GM12878 (cell line): Measurements from ENCODE around the gene ARL14. TPM values are rescaled to one million over a fixed set of nuclear protein-coding genes. Genes with fewer than 3 reads are reported as not detected.

ENCODE experiments used
- ATAC-seq: fragments of 200-7000 bp; cut with Tn5 transposase; 3 replicates; pipeline ENCODE4 v1.9.1; 2020; ENCODE audit warnings: mild to moderate bottlenecking, moderate library complexity
- BruUV-seq: library from RNA; stranded (reverse); fragments of 400-500 nt; replicated peaks from 2 replicates; lab custom pipeline; 2021; lab: Mats Ljungman, UMichigan
- CTCF ChIA-PET: fragments of 300-600 bp; sonication (Branson Sonifier 250); formaldehyde crosslinking; extraction: SDS; loops from one replicate; lab custom pipeline; 2021; ENCODE audit warnings: inconsistent platforms; lab: Yijun Ruan, JAX
- POLR2A ChIA-PET: fragments of 350-600 bp; formaldehyde crosslinking; extraction: SDS; loops from one replicate; lab custom pipeline; 2021; ENCODE audit warnings: inconsistent platforms; lab: Charles Lee
- RAD21 ChIA-PET: fragments of 300-600 bp; sonication (Branson Sonifier 250); formaldehyde crosslinking; loops from one replicate; lab custom pipeline; 2023; ENCODE audit warnings: antibody characterized with exemption; ENCODE audit not compliant: unreplicated experiment; lab: Charles Lee
- SMC1A ChIA-PET: fragments of 300-600 bp; sonication (Branson Sonifier 250); formaldehyde crosslinking; loops from one replicate; lab custom pipeline; 2023; ENCODE audit not compliant: unreplicated experiment, uncharacterized antibody; lab: Charles Lee
- DNase-seq: peaks from one replicate; pipeline ENCODE4 v3.0.0-alpha.2; 2011; ENCODE audit warnings: low read depth, low spot score
- FAIRE-seq: peaks from 3 replicates; lab custom pipeline; 2011; peaks lifted over from hg19 to GRCh38; lab: Jason Lieb, UNC
- H2AFZ ChIP-seq: 2 replicates; pipeline ENCODE4 v1.6.0; 2011; ENCODE audit warnings: low read depth, low read length, control low read depth; ENCODE audit not compliant: control insufficient read depth
- H3K27ac ChIP-seq: 2 replicates; pipeline ENCODE4 v1.5.1; 2011; ENCODE audit warnings: control low read depth; ENCODE audit not compliant: control insufficient read depth, insufficient read depth
- H3K27me3 ChIP-seq, 2 experiments: replicated peaks in 1 of 2; 2 replicates each; pipeline versions ENCODE4 v1.6.0 to v1.6.1; 2011; ENCODE audit warnings: low read length in 1 of 2; ENCODE audit not compliant: control insufficient read depth in 2 of 2, insufficient read depth in 2 of 2
- H3K36me3 ChIP-seq, 2 experiments: 2 replicates each; pipeline ENCODE4 v1.5.1; 2011; ENCODE audit warnings: low read length in 1 of 2; ENCODE audit not compliant: control insufficient read depth in 2 of 2, insufficient read depth in 2 of 2
- H3K4me1 ChIP-seq: 2 replicates; pipeline ENCODE4 v1.6.1; 2011; ENCODE audit warnings: mild to moderate bottlenecking, low read length, moderate library complexity, mixed read lengths; ENCODE audit not compliant: control insufficient read depth, insufficient read depth
- H3K4me2 ChIP-seq: 2 replicates; pipeline ENCODE4 v1.6.0; 2011; ENCODE audit warnings: control low read depth; ENCODE audit not compliant: control insufficient read depth, insufficient read depth
- H3K4me3 ChIP-seq: fragments of 200-600 bp; sonication (generic); 2 replicates; pipeline ENCODE4 v1.5.1; 2016
- H3K79me2 ChIP-seq: 2 replicates; pipeline ENCODE4 v1.6.0; 2011; ENCODE audit warnings: low read length; ENCODE audit not compliant: control insufficient read depth, insufficient read depth
- H3K9ac ChIP-seq: 2 replicates; pipeline ENCODE4 v1.8.0; 2011; ENCODE audit warnings: low read length, control low read depth, mixed read lengths; ENCODE audit not compliant: control insufficient read depth, insufficient read depth
- H3K9me3 ChIP-seq: replicated peaks from 3 replicates; pipeline ENCODE4 v1.5.1; 2011; ENCODE audit warnings: mild to moderate bottlenecking, low read length; ENCODE audit not compliant: control insufficient read depth, insufficient read depth
- H4K20me1 ChIP-seq: 2 replicates; pipeline ENCODE4 v1.6.0; 2011; ENCODE audit not compliant: control insufficient read depth, insufficient read depth
- CBX5 ChIP-seq: sonication (generic); IDR thresholded peaks from 2 replicates; pipeline ENCODE4 v1.6.1; 2016; ENCODE audit warnings: low read depth, moderate library complexity, mild to moderate bottlenecking, inconsistent platforms
- EED ChIP-seq: sonication (generic); IDR thresholded peaks from 2 replicates; pipeline ENCODE4 v1.6.1; 2016; ENCODE audit warnings: antibody characterized with exemption, low read depth
- KAT2A ChIP-seq: conservative IDR thresholded peaks from 2 replicates; pipeline ENCODE4 v1.6.1; 2011; ENCODE audit warnings: low read depth, low read length; ENCODE audit not compliant: control insufficient read depth
- NFXL1 ChIP-seq: fragments of 450-650 bp; IDR thresholded peaks from 2 replicates; pipeline ENCODE4 v1.6.1; 2017; ENCODE audit warnings: antibody characterized with exemption, mild to moderate bottlenecking, borderline replicate concordance
- PAX8 ChIP-seq: fragments of 450-650 bp; IDR thresholded peaks from 2 replicates; pipeline ENCODE4 v1.6.1; 2017; ENCODE audit warnings: mild to moderate bottlenecking, moderate library complexity
- POLR2A ChIP-seq: IDR thresholded peaks from 2 replicates; pipeline ENCODE4 v1.6.1; 2011; ENCODE audit warnings: low read depth, mild to moderate bottlenecking, low read length
- ZNF207 ChIP-seq: fragments of 450-650 bp; IDR thresholded peaks from 2 replicates; pipeline ENCODE4 v1.6.1; 2014; ENCODE audit warnings: antibody characterized with exemption, mild to moderate bottlenecking, borderline replicate concordance
- in situ Hi-C: fragments of 300-500 bp; cut with MboI; formaldehyde crosslinking; loops from 9 replicates; pipeline ENCODE4 v1.14.3; 2018; ENCODE audit warnings: mixed read lengths
- intact Hi-C: fragments of 100-400 bp; cut with micrococcal nuclease; formaldehyde crosslinking; loops from one replicate; pipeline ENCODE4 v1.14.2; 2022; ENCODE audit not compliant: unreplicated experiment
- polyA plus RNA-seq, 11 experiments: library from polyadenylated mRNA; depleted of rRNA in 4 of 11; unstranded in 6 of 11; stranded (reverse) in 5 of 11; fragments of >200 nt; fragmentation: Nextera tagmentation in 4 of 11; fragmentation: Illumina TruSeq in 1 of 11; extraction: Ambion mirVana in 4 of 11; extraction: Trizol in 1 of 11; gene quantifications; 1 replicate in 1 of 11; 2 replicates in 10 of 11; pipeline versions ENCODE4 v1.2.1 to v1.2.3, GENCODE V29; 2011 to 2016; ENCODE audit warnings: inconsistent platforms in 2 of 11, missing spikeins in 2 of 11, low read depth in 1 of 11
- total RNA-seq, 4 experiments: library from RNA; depleted of rRNA in 3 of 4; stranded (reverse); fragments of >200 nt in 3 of 4; fragmentation: Illumina TruSeq in 1 of 4; extraction: Trizol in 1 of 4; gene quantifications; 2 replicates each; pipeline versions ENCODE4 v1.2.1 to v1.2.3, GENCODE V29; 2013 to 2021
- TF ChIP-seq, protein P1 (sequence below): fragments of 450-650 bp; IDR thresholded peaks from 2 replicates; pipeline ENCODE4 v1.6.1; 2017; ENCODE audit warnings: mild to moderate bottlenecking, low read depth, inconsistent platforms; ENCODE audit not compliant: poor library complexity, severe bottlenecking
- TF ChIP-seq, protein P2 (sequence below): fragments of 450-650 bp; IDR thresholded peaks from 2 replicates; pipeline ENCODE4 v1.6.1; 2017; ENCODE audit warnings: antibody characterized with exemption, mild to moderate bottlenecking, moderate library complexity
- TF ChIP-seq, protein P3 (sequence below): fragments of 450-650 bp; IDR thresholded peaks from 2 replicates; pipeline ENCODE4 v1.6.1; 2017; ENCODE audit warnings: borderline replicate concordance

ARL14 gene
- total and polyA plus RNA-seq, 10 of the 15 experiments (the other 5 are each of a cell fraction or from before 2014, with no cell fraction given), result 0.04 to 0.18 TPM; not detected in 8

DNA sequence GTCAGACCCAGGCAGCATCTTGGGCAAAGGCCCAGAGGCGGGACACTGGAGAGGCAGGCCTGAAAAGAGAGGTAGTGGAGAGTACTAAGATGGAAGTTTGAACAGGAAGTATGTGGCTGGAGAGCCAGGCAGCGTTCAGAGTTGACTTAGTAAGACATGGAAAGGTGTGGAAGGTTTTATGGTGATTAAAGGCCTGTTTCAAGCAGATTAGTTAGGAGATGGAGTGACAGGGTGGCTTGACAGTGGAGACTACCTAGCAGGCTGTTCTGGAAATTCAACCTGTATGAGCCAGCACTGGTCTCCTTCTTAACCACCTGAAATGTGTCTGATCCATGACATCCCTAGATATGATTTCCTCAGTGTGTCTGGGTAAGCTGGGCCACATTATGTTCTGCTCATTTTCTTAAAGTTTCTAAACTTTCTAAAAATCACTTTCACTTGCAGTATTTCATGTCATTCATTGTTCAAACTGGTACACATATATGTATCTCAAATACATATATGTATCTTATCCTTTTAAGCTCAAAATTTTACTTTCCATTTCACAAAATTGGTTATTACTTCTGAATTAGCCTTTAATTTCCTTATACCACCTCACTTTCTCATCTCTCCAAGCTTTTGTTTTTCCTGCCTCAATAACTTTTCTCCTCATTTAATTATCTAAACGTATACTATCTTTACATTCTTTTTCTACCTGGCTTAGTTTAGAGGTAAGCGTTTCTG, 43.4 kb upstream of the ARL14 start (continued):
- no peak for TF ChIP-seq EED
- no peak for TF ChIP-seq POLR2A
- TF ChIP-seq, protein P1, sequence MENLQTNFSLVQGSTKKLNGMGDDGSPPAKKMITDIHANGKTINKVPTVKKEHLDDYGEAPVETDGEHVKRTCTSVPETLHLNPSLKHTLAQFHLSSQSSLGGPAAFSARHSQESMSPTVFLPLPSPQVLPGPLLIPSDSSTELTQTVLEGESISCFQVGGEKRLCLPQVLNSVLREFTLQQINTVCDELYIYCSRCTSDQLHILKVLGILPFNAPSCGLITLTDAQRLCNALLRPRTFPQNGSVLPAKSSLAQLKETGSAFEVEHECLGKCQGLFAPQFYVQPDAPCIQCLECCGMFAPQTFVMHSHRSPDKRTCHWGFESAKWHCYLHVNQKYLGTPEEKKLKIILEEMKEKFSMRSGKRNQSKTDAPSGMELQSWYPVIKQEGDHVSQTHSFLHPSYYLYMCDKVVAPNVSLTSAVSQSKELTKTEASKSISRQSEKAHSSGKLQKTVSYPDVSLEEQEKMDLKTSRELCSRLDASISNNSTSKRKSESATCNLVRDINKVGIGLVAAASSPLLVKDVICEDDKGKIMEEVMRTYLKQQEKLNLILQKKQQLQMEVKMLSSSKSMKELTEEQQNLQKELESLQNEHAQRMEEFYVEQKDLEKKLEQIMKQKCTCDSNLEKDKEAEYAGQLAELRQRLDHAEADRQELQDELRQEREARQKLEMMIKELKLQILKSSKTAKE, result no peak
- TF ChIP-seq PAX8, result no peak

DNA sequence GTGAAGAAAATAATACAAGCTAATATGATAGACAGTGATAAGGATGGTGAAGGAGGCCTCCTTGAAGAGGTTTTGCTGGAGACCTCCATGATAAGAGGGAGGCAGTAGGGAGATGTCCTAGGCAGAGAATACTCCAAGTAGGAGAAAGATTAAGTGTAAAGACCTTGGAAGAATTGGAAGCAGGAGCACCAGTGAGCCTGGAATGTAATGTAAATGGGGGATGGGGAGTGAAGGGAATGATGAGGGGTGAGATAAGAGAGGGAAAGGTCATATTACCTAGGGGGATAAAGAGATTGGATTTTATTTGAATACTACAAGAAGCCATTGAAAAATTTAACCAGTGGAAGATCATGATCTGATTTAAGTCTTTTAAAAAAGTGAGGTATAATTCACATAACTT, 41.7 kb upstream of the ARL14 start:
- Histone ChIP-seq H3K4me1 (no peaks in the 10 kb centered on the region), H3K79me2 (no peaks in the 10 kb centered on the region), H3K4me3 (no peak overlapping the region), H3K9me3 (no peaks in the 10 kb centered on the region), H3K4me2 (no peak overlapping the region), H3K9ac (no peak overlapping the region), H3K27me3 (no peaks in the 10 kb centered on the region), H3K36me3 (no peaks in the 10 kb centered on the region), H2AFZ (no peak overlapping the region)
- intact Hi-C loops, result no loop called here
- POLR2A ChIA-PET, result no interaction called here
- FAIRE-seq, result no peak
- TF ChIP-seq ZNF207 (no peak), CBX5 (no peak), KAT2A (no peak), NFXL1 (no peak)
- TF ChIP-seq, protein P2, sequence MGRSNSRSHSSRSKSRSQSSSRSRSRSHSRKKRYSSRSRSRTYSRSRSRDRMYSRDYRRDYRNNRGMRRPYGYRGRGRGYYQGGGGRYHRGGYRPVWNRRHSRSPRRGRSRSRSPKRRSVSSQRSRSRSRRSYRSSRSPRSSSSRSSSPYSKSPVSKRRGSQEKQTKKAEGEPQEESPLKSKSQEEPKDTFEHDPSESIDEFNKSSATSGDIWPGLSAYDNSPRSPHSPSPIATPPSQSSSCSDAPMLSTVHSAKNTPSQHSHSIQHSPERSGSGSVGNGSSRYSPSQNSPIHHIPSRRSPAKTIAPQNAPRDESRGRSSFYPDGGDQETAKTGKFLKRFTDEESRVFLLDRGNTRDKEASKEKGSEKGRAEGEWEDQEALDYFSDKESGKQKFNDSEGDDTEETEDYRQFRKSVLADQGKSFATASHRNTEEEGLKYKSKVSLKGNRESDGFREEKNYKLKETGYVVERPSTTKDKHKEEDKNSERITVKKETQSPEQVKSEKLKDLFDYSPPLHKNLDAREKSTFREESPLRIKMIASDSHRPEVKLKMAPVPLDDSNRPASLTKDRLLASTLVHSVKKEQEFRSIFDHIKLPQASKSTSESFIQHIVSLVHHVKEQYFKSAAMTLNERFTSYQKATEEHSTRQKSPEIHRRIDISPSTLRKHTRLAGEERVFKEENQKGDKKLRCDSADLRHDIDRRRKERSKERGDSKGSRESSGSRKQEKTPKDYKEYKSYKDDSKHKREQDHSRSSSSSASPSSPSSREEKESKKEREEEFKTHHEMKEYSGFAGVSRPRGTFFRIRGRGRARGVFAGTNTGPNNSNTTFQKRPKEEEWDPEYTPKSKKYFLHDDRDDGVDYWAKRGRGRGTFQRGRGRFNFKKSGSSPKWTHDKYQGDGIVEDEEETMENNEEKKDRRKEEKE, result no peak
- TF ChIP-seq, protein P3, sequence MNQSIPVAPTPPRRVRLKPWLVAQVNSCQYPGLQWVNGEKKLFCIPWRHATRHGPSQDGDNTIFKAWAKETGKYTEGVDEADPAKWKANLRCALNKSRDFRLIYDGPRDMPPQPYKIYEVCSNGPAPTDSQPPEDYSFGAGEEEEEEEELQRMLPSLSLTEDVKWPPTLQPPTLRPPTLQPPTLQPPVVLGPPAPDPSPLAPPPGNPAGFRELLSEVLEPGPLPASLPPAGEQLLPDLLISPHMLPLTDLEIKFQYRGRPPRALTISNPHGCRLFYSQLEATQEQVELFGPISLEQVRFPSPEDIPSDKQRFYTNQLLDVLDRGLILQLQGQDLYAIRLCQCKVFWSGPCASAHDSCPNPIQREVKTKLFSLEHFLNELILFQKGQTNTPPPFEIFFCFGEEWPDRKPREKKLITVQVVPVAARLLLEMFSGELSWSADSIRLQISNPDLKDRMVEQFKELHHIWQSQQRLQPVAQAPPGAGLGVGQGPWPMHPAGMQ, result no peak
- TF ChIP-seq, all 136 proteins: peak for 0
- ChIA-PET CTCF (no interaction called here), RAD21 (no interaction called here), SMC1A (interaction anchor here (0.6 kb wide), 1 partner anchor 156 kb away, joined by 3 read pairs; no protein-coding TSS in a partner anchor)
- in situ Hi-C loops, result no loop called here
- BruUV-seq, result no TSS peak
- ATAC-seq (no peak), DNase-seq (no peak)
- H4K20me1 ChIP-seq, result no peaks in the 10 kb centered on the region
- H3K27ac ChIP-seq, result no peak overlapping the region
